Activated T-helper 9 cell treated with anti-CD3 and anti-CD28 coated beads, Interleukin-2, amount 50 U/mL, for 16 hours (primary cell): ENCODE measurements around the gene FAM78B.

Experiments used
- DNase-seq: peaks from one replicate; pipeline ENCODE4 v3.0.0-alpha.2; 2020; ENCODE audit warnings: low read depth

Gene FAM78B, protein sequence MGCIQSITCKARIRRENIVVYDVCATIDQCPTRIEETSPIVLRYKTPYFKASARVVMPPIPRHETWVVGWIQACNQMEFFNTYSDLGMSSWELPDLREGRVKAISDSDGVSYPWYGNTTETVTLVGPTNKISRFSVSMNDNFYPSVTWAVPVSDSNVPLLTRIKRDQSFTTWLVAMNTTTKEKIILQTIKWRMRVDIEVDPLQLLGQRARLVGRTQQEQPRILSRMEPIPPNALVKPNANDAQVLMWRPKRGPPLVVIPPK

DNA sequence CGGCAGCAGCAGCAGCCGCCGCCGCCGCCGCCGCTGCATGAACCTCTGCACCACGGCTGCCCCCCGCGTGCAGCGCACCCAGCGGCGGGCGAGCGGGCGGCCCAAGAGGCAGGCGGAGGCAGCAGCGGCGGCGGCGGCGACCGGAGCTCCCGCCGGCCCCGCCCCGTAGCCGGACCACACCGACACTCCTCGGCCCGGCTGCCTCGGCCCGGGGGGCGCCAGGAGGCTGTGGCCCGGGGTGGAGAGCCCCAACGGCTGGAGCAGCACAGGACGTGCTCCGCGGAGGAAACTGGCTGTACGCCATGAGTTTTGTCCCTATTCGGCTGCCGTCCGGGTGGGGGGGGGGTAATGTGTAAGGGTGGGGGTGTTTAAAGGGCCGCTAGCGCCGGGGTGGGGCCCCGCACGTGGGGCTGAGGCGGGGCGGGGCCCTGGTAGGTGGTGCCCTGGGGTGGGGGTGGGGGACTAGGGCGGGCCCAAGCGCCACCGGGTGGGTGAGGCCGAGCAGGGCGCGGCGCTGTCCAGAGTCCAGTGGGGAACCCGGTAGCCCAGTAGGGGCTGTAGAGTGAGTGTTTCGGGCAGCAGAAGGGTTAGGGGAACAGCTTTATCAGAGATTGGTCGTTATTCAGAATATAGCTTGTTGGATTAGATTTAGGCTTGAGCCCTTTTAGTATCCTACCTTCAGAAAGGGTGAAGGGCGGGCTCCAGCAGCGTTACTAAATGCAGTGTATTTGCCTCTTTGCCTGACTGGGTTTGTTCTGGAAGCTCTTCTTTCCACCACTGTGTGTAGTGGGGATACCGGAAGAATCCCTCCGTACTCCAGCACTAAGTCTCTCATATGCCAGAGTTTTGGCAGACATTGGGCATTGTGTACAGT is at the start of gene FAM78B:
TSS of gene FAM78B (minus strand) at position 304 of the 874 bp plus-strand sequence. CDS start 753 bp downstream, outside the sequence.
- DNase-seq = peak; percentile 17

DNA sequence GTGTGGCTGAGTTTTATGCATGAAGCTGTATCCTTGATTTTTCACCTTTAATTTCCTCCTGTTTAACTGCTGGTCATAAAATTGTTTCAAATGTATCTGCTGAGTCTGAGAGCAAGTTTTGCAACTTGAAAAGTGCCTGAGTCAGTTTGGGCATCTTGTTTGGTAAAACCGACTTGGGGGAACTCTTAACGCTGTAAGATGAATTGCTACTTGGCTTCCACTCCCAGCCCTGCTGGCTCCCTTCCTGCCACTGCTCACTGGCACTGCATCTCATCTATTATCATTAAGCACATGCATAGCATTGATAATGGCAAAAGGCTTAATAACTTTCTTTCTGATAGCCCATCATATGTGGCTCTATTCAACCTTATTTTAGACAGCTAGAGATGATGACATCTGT is 35.7 kb upstream of the FAM78B start:
- DNase-seq = no peak

DNA sequence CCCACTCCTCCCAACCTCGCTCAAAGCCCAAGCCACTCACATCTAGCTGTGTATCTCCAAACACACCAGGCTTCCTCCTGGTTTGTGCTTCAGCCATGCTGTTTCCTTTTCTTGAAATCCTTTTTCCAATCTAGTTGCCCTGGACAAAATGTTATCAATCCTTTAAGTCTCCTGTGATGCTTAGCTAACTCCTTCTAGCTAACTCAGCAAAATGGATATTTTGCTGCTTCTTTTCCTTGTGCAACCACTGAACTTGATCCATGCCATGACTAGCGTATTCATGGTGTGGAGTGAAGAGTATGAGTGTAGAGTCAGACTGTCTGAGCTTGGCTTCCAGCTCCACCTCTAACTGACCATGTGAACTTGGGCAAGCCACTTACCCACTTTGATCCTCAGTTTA is 33.9 kb upstream of the FAM78B start:
- DNase-seq = no peak

DNA sequence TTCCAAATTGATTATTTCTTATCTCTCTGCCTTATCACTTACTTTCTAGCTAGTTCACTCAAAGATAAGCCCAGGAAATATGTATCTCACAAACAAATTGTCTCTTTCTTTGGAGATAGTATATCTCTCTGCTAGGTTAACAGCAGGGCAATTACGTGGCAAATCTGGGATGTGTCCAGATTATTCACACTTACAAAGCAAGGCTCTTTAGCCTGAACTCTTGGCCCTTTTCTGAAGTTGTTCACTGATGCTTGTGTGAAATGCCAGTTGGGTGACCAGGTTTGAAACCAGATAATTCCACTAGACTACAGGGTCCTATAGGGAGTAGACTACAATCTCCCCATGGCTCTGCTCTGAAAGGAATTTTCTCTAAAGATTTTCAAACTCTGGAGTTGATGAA is 30.8 kb upstream of the FAM78B start:
- no peak for DNase-seq

DNA sequence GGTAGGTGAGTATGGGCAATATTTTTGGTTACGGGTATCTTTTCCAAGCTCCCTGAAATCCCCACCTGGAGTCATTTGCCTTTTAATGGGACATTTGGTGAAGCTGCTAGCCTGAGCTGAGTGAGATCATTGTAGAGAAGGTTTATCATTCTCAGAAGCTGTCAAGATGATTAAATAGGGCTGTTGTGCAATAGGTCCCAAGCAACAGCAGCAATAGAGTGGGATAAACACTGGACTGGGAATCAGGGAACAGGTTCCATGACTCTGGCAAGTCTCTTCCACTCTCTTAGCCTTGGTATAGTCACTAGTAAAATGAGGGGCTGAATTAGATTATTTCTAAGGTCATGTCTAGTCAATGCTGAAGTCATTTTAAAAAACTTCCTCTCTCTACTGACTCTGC is 30.3 kb upstream of the FAM78B start:
- no peak for DNase-seq

DNA sequence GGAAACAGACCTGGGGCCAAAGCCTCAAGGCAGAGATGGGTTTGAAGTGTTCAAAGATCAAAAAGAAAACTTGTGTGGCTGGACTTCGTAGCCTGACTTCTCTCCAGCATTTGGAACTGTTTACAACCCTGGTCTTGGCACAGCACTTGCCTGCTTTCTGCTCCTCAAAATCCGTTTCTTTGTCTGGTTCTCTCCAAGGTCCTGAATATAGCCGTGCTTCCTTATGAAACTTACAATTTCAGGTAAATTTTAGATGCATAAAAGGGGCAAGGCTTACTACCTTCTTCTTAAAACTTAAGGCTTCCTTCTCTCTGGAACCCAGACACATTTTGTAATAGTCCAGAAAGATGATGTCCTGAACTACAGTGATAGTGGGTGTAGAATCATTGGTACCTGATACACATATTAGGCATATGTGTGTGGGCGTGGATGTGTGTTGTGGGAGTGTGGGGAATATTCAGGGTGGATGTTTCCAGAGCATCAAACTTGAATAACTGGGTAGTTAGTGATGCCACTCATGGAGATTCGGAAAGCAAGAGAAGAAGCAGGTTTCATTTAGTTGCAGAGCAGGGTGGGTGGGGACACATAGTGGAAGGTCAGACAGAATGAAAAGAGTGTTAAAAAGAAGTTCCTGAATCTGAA is 26.4 kb upstream of the FAM78B start:
- no peak for DNase-seq

DNA sequence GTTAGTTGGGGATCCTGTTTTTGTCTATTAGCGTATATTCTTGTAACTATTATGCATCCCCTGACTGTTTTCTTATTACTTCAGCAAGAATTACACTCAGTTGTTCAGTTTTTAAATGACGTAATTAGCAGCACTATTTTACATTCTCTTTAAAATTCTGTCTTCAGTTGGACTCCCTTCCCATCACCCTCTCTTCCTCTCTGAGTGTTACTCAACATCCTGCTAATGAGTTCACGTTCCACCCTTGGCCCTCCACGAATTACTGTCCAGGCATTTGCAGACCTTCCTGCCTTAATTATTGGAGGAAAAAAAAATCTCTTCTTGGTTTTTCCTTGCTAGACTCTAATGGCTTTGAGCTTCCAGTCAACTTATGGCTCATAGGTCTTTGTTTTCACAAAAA is 23.6 kb upstream of the FAM78B start:
- DNase-seq = no peak

DNA sequence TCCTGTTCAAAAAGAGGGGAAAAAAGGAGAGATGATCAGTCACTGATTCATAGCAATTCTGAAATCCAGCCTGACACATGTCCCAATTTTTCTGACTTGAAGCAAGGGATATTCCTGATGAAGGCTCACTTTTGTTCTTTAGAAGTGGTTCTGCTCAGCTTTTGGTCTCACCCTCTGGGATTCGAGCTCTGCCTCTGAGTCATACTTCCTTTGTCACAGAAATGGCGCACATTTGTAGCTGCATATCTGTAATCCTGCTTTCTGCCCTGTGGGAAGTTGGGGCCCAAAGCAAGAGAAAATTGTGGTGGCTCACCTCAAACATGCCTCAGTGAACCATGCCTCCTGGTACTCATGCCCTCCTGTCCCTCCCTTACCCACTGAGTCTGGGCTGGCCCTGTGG is 22.3 kb upstream of the FAM78B start:
- no peak for DNase-seq

DNA sequence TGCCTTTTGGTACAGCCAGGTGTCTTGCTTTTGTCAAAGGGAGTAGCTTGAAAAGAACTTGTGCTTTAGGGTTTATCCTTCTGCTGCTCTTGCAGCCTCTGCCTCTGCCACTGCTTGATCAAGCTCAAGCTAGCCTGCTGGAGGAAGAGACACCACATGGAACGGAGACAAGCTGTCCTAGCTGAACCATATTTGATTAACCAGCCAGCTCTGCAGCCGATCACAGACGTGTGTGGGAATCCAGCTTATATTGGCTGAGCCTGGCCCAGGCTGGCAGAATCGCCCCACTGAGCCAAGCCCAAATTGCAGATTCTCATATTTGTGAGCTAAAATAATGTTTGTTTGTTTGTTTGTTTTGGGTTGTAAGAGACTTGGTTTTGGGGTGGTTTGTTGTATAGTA is 18.7 kb upstream of the FAM78B start:
- no peak for DNase-seq

DNA sequence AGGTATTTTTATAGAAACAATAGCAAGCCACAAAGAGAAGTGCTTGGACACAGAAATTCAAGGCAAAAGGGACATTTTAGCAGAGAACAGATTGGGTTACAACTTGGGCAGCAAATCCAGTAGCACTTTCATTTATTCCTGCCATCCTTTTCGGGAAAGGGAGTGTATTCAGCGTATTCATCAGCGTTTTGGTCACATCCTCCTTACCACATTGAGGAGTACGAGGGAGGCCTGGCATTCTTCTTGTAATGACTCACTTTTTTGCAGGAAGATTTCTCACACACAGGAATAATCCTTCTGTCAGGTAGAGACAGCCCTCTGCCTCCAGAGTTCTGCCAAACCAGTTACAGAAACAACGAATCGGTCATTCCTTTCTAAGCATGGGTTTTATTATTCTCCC is 18.1 kb upstream of the FAM78B start:
- DNase-seq = no peak

DNA sequence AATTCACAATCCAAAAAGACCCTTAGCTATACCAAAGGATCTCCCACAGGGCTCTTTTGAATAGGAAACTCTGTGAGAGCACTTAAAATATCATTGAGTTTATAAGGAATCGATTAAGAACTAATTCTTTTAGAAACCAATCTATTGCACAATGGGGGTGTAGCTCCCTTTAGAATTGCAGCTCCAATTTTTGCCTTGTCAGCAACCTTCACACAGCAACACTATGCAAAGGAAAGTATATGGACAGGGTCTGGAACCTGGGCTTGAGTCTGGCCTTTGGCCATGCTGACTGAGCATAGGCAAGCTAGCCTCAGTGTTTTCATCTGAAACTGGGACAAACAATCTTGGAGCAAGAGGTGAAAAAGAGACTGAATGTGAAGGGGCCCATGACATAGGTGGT is 17.2 kb upstream of the FAM78B start:
- no peak for DNase-seq

DNA sequence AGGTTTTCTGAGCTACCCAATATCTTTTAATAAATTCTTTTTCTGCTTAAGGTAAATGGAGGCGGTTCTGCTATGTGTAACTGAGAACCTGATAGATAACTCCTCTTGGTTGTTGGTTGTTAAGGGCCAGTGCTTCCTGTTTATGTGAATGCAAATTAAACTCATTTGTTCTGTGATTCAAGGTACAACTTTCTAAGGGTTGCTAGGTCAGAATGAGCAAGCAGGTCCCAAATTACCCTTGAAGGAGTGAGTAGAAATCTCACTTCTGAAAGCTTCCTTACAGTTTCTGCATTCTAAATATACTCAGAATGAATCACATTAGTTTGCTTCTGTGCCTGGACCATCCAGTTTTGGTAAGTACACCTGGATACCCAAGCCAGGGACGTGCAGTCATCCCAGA is 15.5 kb upstream of the FAM78B start:
- DNase-seq = no peak

DNA sequence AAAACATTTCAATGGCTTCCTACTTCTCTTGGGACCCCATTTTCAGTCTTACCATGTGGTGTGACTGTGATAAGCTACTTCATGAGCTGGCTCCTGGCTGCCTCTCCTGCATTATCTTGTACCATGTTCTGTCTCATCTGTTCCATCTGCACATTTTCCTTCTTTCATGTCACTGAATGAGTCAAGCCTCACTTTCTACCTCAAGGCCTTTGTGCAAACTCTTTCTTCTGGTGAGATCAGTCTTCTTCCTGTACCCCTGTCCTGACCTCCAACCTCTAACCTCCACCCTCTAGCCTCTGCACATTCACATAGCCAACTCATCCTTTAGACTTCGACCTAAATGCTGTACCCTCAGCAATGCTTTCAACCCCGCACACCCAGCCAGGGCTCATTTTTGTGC is 9.6 kb upstream of the FAM78B start:
- no peak for DNase-seq

DNA sequence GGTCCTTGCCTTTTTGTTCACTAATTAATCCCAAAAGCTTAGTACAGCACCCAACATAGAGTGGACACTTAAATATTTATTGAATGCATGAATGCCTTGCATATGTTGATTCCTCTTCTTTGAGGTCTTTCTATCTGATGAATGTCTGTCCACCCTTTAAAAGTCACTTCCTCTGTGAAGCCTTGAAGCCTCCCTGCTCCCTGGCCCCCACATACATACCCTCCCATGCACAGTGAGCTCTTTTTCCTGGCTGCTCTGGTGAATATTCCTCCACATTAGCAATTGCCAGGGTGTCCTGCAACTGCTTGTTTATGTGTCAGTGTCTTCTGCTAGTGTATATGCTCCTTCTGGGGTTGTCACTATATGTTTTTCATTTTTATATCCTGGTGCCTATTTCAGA is 8.2 kb upstream of the FAM78B start:
- DNase-seq = no peak

DNA sequence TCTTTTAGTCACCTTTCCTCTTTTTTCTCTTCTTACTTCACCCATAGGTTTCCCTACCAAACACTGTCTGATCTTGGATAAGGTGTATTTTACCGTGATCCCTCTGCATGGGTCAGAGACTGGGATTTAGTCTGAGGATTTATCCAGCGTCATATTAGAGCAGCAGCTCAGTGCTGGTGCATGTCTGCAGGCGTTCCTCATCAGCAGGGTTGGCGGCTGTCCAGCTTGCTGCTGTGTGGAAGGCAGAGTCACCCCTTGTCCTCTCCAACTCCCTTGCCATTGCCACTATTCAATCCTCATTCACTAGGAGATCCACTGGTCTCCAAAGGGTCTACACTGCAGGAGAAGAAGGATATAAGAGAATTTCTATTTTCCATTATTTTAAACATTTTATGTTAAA is 7.3 kb upstream of the FAM78B start:
- DNase-seq = no peak

DNA sequence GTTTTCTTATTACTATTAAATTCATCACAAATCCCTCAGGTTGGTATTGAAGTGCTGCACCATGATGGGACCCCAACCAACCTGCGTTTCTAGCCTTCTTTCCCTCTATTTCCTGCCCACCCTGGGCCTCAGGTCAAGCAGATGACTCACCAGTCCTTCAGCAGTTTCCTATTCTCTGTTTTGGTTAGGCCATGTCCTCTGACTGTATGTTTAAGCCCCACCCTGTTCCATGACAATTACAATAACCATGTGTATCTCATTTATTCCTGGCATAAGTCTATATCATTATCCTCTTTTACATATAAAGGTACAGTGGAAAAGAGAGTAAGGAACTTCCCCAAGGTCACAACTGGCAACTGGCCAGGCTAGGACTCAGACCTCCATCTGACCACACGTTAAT is 5.3 kb upstream of the FAM78B start:
- no peak for DNase-seq

DNA sequence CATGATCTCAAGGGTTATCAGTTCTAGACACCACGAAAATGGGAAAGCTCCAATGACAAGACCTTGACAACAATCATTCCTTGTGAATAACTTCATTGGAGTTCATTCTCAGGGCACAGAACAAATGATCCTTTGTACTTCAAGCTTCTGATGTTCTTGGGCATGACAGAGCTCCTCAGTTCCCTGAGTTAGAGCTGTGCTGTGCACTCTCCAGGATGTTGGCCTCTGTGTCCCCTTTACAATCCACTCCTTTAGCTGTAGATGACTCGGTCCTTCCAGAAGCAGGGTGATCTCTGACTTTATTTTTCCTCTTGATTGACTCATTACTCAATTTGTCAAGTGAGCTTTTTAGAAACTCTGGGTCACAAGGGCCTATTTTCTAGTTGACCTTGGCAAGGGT is 3.9 kb upstream of the FAM78B start:
- no peak for DNase-seq

DNA sequence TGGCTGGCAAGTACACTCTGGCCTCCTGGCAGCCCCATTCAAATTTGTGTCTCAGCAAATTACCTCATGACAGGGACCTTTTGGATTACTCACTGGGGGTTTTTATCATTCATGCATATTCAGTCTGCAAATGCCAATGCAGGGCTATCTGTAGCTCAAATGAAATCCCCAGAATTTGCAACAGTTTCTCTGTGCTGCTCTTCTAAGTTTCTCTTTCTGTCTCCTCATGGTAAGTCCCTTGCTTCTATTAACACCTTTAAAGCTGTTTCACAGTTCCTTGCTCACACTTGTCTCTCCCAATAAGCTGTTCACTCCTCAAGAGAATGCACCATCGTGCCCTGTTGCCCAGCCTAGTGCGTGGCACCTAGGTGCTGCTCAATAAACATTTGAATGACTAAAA is 3.3 kb upstream of the FAM78B start:
- no peak for DNase-seq

DNA sequence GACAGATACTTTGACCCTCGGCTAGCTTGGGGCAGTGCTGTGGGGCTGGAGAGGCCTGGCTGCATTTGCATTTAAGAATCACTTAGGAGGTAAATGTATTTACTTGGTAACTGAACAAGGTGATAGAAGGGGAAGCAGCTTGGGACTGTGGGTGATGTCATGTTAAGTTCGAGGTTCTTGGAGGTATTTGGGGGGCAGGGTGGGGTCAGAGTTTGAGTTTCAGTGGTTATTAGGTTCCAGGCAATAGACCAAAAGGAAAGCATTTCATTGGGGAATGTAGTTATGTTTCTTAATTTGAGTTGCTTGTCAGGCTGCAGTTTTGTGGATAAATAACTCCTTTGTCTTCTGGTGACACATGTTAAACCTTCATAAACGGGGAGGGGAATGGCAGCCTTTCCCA is 2.4 kb upstream of the FAM78B start:
- no peak for DNase-seq

DNA sequence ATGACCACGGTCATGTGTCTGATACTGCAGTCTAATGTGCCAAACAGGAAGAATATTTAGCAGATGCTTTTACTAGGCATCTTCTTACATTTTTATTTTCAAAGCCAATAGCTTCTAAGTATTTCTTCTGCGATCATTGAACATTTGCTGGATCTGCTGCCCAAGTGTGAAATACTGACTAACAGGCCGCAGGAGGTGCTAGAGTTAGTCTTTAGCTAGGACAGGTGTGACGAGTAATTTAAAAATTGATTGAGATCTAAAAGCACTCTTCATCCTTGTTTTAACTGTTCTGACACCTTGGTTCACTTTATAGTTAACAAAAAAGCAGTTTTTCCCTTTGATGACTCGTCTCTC is 748 bp upstream of the FAM78B start:
- no peak for DNase-seq

DNA sequence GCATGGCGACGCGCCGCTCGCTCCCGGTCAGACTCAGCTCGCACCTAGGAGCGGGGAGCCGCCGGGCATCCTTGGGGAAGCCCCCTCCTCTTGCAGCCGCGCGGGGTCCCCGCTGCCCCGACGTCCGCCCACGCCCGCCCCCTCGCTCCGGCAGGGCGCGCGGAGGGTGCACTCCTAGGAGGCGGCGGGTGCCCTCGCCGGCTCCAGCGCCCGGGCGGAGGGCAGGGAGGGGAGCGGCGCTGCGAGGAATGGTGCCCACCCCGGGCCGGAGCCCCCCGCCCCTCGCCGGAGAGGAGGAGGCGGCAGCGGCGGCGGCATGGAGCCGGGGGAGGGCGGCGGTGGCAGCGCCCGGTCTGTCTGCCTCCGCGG is 488 bp downstream of the FAM78B start:
- DNase-seq = no peak

DNA sequence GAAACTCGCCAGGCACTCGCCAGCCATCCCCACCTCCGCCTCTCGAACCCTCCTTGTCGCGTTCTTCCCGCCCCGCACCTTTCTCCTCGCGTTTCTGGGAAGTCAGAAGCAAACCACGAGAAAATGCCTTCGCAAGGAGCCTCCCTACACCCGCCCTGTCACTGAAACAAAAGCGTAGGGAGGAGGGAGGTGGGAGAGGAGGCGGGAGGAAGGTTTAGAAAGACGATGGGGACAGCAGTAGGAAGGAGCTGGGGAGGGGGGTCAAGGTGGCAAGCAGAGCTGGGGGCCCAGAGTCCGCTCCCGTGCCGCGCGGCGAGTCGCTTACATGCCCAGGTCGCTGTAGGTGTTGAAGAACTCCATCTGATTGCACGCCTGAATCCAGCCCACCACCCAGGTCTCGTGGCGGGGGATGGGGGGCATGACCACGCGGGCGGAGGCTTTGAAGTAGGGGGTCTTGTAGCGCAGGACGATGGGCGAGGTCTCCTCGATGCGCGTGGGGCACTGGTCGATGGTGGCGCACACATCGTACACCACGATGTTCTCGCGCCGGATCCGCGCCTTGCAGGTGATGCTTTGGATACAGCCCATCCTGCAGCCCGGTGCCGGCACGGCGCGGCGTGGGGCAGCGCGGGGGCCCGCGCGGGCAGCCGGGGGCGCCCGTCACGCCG is 1.0 kb downstream of the FAM78B start:
- DNase-seq = no peak
